SH-SY5Y (cell line): ENCODE data around the gene WDR54.

Experiments used
- GATA2 ChIP-seq: IDR thresholded peaks from 2 replicates; pipeline ENCODE4 v1.6.1; 2011; ENCODE audit warnings: mild to moderate bottlenecking, low read depth, low read length
- GATA3 ChIP-seq: IDR thresholded peaks from 2 replicates; pipeline ENCODE4 v1.6.1; 2011; ENCODE audit warnings: low read depth, mild to moderate bottlenecking, low read length, moderate library complexity

DNA sequence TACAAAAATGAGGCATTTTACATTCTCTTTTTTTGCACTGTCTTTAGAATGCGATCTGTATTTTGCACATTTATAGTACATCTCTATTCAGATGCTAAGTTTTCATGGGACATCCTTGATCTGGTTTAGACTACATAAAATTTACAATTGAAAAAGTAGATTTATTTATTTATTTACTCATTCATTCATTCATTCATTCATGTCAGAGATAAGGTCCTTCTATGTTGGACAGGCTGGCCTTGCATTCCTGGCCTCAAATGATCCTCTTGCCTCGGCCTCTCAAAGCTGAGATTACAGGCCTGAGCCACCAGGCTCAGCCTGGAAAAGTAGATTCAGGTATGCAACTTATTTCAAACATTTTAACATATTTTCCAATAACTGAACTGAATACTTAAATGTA lies 25.4 kb upstream of the WDR54 start:
- no peak for TF ChIP-seq GATA3
- no peak for TF ChIP-seq GATA2
